ENCODE results near the gene ZBTB20.

Gene ZBTB20

DNA sequence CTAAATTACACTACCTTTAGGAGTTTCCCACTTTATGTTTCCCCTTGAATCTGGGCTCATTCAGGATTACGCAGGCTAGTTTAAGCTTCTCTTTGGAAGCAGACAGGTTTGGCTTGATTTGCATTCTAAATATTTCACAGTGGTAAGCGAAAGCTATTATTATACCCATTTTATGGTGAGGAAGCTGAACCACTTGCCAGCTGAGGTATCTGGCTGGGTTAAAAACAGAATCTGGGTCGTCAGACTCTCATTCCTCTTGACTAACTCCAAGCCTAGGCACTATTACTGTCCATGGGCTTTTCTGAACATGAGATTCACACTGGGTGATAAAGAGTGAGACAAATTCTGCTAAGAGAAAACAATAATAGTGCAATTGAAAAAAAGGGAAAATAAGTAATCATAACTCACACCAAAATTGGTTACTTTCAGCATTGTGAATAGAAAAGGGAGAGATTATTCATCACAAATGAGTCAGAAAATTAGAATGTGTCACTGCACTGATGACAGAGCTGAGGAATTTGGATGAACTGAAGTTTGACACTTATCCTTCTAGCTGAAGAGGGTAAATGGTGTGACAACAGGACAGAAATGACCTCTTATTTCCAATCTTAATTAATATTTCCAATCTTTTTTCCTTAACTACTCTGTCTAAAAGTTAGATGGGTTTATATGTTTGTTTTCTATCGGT is 642.0 kb downstream of the ZBTB20 start:
- DNase-seq, result no peak

DNA sequence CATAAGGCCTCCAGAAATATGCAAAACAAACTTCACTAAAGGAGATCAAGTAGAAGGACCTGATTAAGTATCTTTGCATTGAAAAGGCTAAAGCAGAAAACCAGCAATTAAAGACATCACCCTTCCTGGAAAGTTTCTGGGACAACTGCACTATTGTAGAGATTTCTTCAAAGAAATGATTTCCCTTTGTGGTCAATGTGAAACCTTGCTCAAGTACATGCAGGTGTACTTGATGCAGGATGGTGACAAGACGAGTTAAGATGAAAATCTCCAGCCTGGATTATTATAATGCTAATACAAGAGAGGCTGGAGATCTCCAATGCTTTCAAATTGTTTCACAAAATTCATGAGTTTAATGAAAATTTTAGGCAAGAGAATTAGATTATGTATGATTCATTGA is 644.9 kb downstream of the ZBTB20 start:
- no peak for DNase-seq

DNA sequence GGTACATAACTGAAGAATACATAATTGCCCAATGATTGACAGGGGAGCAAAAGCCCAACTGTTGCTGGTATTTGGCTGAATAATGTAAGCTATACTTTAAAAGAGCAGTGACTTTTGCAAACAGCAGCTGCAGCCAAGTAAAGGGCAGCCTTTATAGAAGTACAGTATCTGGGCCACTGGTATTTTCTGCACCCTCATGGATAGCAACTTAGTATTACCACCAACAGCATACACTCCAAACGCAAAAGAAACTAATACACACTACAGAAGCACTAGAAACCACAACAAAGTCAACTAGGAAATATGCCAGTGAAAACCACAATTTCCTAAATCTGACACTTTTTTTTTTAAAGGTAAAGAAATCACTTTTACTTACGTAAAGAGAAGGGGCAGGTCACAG is 647.1 kb downstream of the ZBTB20 start:
- DNase-seq, result no peak

DNA sequence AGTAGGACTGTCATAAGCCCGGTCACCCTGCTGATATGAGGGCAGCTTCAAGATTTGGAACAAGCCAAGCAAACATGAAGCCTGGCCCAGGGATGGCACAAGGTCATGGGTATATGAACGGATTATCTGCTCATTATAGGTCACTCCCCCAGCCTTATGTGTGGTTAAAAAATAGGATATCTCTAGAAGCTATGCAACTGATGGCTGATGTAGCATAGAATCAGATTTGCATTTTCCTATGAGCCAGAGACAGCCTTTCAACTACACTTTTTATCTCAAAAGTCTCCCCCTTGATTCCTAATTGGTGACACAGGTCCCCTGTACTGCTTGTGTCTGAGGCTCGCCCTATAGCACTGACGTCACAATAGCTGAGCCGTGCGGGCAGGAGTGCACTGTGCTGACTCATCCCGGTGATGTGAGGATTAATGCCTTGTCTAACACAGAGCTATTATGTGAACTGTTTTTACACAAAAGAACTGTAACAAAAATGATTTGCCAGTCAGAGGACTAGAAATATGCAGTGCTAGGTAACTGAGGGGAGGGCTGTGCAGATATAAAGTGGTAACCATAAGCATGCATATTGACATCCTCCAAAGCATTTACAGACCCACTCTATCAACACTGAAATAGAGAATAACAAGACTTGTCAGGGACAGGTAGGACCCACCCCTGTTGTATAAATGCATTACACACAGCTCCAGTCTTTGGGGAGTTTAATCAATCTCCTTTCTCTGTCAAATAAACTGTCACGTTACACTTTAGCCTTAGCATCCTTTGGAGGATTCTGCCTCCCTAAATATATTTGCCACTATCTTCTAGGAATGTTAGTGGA is 648.3 kb downstream of the ZBTB20 start:
- DNase-seq, result no peak

DNA sequence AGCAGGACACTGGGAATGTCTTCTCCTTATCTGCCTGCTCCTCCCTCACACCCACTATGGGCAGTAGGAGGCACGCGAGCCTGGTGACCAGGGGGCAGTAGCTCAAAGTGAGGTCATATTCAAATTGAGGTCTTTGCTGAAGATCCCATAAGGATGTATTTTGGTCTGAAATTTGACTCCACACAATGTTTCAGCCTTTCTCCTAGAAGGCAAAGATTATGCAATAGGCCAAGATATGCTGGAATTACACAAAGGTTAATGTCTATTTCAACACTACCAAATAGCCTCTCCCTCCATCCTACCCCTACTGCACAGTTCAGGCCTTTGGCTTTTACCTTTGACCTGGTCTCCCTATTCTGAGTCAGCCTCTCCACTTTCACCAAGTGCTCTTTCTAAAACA is 650.2 kb downstream of the ZBTB20 start:
- no peak for DNase-seq

DNA sequence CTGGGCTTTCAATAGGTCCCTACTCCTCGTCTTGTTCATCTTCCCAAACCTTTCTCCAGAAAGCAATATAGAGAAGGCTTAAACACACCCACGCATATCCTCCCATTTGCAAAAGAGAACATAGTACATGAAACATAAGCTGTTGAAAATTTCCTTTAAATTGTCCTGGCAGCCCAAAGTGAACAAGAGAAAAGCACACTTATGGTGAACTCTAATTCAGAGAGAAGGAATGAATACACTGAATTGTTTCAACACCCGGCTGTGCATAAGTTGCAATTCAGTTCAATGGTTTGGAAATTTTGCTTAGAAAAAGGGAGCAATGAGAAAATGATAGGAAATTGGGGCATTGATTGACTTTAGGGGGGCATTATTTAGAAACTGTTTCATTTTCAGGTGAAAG is 650.6 kb downstream of the ZBTB20 start:
- DNase-seq, result no peak

DNA sequence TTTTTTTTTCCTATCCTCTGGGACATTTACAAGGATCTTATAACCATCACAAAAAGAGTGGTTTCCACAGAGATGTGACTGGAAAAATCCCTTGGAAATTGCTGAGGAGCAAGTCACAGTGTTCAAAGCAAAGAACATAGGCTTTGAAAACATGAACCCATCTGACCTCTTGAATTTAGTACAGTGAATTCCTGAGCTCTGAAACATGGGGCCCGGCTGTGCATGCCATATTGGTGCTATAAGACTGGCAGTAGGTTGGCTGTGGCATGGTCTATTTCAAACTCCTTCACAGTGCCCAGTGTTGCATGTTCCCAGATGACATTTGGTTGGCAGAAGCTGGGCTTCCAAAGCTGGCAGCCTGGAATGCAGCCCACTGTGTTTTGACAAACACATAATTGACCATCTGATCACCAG is 651.1 kb downstream of the ZBTB20 start:
- DNase-seq, result no peak

DNA sequence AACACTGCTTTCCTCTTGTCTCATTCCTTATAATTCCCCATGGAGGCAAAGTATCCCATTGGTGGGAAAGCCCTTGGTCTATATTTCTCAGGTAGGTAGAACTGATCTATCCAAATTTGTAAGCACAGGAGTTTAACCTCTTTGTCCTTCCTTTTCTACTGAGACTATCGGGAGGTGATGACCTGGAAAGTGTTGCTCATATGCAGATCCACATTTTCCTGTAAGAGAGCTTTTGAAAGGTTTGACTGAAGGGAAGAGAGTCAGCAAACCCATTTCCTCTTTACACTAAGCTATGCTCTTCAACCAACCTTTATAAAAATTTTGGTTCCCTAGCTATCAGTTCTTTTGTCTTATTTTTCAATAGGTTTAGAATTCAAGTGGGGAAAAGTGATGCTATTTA is 652.6 kb downstream of the ZBTB20 start:
- DNase-seq, result no peak

DNA sequence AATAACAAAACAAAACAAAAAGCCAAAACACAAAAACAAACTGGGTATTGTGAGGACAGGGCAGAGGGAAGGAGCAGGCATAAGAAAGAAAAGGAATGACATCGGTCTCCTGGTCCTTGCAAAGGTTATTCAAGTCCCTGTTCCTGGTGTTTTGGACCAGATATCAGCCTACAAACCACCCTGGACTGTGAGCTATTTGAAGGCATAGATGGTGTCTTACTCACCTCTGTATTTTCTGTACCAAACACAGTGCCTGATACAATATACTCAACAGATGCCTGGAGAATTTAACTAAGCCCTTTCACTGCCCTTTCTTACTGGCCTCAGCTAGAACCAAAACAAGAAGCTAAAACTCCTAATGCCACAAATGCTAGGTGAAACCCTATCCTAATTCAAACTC is 656.3 kb downstream of the ZBTB20 start:
- DNase-seq, result no peak

DNA sequence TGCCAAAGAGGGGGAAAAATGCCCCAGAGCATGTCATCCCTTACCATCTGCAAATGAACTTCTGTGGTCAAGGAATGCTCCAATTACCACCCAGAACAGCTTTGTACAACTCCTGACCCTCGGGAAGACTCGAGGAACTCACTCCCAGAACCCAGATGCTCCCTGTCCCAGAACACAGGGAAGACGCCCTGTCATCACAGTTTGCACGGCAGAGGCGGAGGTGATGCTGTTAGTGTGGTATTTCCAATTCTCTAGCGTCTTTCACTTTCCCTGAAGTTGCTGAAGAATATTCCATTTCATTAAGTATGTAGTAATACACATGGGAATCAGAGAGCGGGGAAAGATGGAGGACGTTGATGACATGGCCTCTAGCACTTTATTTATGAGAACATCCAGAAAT is 659.6 kb downstream of the ZBTB20 start:
- no peak for DNase-seq

DNA sequence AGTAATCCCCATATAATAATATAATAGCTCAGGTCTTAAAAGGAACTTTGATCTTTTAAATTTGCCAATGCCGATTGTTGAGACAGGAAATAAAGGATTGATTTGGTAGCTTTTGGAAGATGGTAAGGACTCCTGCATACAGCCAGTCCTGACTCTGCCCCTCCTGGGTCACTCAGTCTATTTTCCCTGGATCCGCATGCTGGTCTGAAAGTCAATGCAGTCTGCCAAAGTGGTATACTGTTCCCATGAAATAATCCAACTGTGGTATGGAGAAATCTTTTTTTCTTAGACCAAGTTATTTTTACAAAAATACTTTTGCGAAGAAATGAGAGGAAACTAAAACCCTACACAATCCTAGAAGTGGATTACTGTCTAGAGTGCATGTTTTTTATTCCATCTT is 662.2 kb downstream of the ZBTB20 start:
- peak; percentile 20 for DNase-seq

DNA sequence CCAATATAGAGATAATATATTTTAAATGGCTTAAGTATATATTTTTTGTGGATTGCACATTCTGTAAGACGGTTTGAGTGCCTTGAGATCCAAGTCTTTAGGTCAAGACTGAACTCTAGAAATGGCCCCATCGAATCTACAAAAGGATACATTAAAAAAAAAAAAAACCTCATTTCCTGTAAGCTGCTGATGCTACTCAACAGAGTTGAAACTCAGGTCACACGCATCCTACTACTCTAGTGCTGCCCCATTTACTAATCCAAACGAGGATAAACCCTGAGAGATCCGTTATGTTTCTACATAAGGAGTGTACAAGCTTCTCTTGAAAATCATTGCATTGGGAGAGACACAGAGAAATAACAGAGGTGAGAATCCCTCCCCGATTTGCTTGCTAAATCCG is 666.0 kb downstream of the ZBTB20 start:
- DNase-seq, result no peak

DNA sequence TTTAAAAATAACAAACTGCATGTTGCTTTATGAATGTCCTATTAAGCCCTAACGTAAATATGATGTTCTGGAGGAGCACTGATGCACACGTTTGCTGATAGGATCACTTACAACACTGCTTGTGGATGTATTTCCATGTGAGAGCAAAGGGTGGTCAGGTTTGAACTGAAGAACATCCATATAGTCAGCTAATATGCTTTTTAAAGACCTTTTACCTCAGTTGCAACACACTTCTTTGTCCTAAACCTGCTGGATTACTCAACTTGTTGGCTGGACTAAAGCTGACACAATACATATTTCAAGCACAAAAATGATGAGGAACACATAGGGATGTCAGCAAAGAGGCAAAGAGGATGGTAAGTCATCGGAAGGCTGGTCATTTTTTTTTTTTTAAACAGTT is 666.6 kb downstream of the ZBTB20 start:
- DNase-seq, result no peak

DNA sequence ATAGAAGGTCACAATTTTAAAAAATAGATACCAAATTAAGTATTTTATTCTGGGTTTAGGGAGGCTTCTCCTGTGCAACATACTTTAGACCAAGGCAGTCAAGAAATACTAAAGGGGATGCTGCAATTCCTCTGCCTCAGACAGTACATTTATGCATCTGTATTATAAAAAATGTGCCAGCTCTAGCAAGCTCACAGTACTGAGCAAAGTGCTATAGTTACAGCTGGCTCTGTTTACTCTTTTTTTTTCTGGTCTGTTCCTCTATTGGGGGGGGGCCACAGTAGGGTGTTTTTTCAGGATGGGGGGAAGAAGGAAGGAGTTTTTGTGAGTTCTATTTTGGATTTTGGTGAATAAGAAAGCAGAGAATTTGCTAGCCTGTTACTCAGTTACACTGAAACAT is 668.3 kb downstream of the ZBTB20 start:
- no peak for DNase-seq

DNA sequence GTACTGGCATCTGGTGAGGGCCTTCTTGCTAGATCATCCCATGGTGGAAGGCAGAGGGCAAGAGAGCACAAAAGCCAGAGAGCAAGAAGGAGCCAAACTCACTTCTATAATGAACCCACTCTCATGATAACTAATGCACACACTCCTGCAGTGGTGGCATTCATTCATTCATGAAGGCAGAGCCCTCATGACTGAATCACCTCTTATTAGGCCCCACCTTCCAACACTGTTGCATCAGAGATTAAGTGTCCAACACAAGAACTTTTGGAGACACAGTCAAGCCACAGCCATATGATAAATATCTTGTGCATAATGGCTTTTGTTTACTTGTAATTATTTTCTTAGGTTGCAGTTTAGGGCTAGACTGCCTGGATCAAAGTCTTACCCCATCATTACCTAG is 670.6 kb downstream of the ZBTB20 start:
- DNase-seq, result no peak

DNA sequence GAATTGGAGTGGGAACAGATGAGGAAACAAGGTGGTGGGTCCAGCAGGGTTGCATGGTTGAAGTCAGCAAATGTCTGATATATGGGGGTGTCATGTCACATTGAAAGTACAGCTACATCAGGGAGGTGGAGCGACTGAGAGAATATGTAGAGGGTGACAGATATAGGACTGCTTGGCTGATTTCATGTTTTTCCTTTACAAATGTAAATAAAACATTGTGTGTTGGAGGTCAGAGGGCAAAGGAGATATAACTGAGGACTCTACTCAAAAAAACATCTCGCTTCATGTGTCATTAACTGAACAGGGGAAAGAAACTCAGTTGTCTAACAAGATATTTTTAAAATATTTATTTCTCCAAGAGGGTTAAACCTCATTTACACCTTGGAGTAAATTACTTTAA is 675.6 kb downstream of the ZBTB20 start:
- DNase-seq, result no peak

DNA sequence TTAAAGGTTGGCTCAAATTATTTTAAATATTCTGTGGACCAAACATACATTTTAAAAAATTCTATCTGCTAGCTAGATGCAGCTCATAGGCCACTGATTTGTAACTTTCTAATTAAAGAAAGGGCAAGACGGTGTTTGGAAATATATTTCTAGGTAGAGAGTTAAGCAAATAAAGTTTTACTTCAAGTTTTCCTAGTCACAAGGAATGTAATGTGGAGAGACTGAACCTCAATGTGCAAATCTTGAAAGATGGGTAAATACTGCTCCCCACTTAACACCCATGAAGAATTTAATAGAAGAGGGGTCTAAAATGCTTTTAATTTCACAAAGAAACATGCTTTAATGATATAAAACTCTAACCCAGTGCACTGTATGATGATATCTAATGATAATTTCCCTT is 678.0 kb downstream of the ZBTB20 start:
- no peak for DNase-seq

DNA sequence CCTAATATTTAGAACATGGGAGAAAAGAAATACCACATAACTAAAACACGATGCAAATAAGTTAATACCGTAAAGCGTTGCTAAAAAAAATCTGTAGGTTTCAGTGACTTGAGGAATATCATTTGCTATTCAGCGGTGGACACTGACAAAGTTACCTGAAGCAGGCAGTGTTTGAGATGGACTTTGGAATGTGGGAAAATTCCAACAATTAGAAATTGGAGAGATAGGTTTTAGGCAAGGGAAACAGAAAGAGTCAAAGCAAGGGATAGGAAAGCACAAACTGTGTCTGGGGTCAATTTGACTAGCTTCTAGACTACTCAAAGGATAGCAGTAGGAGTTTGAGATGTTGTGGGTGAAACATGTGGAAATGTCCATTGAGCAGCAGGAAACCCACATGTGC is 680.3 kb downstream of the ZBTB20 start:
- DNase-seq, result no peak

DNA sequence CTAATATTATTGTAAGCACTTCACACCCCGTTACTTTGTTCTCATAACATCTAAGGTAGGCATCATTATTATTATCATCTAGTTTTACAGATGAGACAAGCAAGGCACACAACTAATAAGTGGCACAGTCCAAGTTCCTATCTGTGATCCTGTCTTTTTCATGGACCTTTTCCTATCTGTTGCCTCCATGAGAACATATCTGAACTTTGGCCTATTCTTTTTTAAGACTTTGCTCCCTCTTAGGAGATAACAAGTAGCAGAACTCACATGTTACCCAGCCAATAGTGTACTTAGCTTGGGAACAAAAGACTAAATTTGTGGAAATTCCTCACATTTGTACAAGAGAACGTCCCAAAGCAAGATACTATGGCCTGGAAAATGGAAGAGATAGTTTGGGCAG is 680.8 kb downstream of the ZBTB20 start:
- no peak for DNase-seq

DNA sequence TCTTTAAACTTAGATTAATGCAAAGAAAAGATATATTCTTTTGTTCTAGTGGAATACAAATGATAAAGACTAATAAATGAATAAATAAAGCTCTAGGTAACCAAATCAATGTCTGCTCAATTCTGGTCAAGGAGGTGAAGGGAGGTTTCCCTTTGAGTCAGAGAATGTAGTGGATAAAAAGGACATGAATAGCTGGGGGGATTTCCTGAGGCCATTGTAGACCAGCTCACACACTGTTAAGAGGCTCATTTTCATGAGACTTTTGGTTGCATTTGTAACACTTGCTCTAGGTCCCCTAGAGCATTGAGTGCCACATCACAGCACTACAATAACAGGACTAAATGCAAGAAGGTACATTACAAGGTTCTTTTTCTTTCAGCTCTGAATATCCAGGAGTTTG is 682.5 kb downstream of the ZBTB20 start:
- no peak for DNase-seq

DNA sequence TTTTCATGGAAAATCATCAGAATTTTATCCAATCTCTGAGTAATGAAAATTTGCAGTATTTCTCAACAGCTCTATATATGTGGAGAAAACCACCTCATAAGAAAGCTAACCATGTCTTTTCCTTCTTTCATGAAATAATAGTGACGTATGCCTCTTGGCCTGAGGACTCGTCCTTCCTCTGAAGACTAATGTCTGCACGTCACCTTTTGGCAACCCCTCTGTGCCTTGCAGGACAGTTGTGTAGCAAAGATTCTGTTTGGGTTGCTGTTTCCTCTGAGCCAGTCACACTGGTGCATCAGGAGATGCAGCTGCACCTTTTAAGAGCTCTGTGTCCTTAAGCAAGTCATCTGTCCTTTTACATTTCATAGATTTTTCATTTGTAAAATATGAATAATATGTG is 684.3 kb downstream of the ZBTB20 start:
- no peak for DNase-seq

DNA sequence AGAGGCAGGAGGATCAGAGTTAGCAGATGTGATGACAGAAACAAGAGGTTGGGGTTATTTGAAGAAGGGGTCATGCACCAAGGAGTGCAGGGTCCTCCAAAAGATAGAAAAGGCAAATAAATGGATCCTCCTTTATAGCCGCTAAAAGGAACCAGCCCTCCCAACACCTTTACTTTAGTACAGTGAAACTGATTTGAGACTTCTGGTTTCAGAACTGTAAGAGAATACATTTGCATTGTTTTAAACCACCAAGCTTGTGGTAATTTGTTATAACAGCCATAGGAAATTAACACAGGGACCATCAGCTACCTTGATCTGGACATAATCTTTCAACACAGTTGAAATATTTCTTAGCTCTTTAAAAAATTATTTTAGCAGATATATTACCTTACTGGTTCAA is 686.6 kb downstream of the ZBTB20 start:
- DNase-seq, result no peak

DNA sequence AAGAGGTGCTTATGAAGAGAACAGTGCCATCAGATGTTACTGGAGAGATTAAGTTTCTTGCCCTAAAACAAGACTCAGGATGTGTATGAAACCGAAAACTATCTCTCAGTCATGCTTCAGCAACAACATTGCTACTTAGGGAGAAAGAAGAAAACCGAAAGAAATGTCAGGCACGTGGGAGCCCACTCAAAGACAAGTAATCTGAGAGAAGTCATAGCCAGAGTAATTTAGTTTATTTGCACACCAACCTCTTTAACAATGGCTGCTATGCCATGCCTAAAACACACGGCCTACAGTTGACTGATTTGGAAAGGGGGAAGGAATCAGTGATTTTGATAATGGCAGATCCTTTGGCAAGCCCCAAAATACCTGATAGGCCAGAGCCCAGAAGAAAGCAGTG is 690.3 kb downstream of the ZBTB20 start:
- no peak for DNase-seq

DNA sequence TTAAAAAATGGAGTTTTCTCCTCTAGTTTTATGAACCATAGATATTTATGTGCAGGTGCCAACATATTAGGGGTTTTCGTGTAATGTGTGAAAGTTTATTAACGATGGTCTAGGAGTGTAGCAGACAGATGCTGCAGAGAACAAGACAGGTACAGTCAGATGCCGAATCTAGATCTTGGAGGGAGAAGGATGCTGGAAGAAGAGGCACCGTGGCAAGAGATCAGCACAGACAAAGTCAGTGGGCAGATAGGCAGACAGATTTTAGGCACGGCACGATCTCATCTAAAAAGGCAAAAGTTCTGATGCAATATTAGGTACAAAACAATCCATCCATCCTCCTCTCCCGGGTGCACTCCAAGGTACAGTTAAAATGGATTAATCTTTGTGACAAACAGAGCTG is 691.7 kb downstream of the ZBTB20 start:
- DNase-seq, result no peak

Measured in right hindlimb (tissue), 1 donor.